NCI-H1417 treated with DMSO at 0.1 percent for 48 hours (cell line): Measurements from ENCODE around the gene MDM2.
A peak's percentile ranks its signal among the peaks of the same experiment; 100 is the strongest.

Source experiments
- DNase-seq: peaks from one replicate; lab custom pipeline; 2025; lab: John Stamatoyannopoulos, UW

MDM2 gene

GRCh38 chr12:68807576-68808387 lies at the start of gene MDM2:
Gene MDM2 (plus strand): TSS chr12:68808177. CDS start chr12:68808478, 301 bp downstream.
- DNase-seq = peak; percentile 87

- no peak for DNase-seq
Measured at GRCh38 chr12:68759852-68760251, 48.1 kb upstream of the MDM2 start.

GRCh38 chr12:68760806-68761441 lies 47.1 kb upstream of the MDM2 start:
- DNase-seq = no peak

GRCh38 chr12:68761442-68761812 lies 46.5 kb upstream of the MDM2 start:
- no peak for DNase-seq

GRCh38 chr12:68761901-68762630 lies 45.9 kb upstream of the MDM2 start:
- DNase-seq = no peak

- no peak for DNase-seq
Measured at GRCh38 chr12:68762691-68763090, 45.3 kb upstream of the MDM2 start.

GRCh38 chr12:68765696-68766095 lies 42.3 kb upstream of the MDM2 start:
- DNase-seq = no peak

- DNase-seq = no peak
Measured at GRCh38 chr12:68766646-68767045, 41.3 kb upstream of the MDM2 start.

GRCh38 chr12:68767191-68767590 lies 40.8 kb upstream of the MDM2 start:
- DNase-seq = no peak

GRCh38 chr12:68768431-68768939 lies 39.5 kb upstream of the MDM2 start:
- DNase-seq = no peak

GRCh38 chr12:68769941-68770340 lies 38.0 kb upstream of the MDM2 start:
- DNase-seq = no peak

- DNase-seq = no peak
Measured at GRCh38 chr12:68771223-68771925, 36.6 kb upstream of the MDM2 start.

- no peak for DNase-seq
Measured at GRCh38 chr12:68772714-68773113, 35.3 kb upstream of the MDM2 start.

GRCh38 chr12:68773582-68773981 lies 34.4 kb upstream of the MDM2 start:
- DNase-seq = no peak

- no peak for DNase-seq
Measured at GRCh38 chr12:68775121-68775630, 32.8 kb upstream of the MDM2 start.

GRCh38 chr12:68776976-68777610 lies 30.9 kb upstream of the MDM2 start:
- DNase-seq = no peak

- no peak for DNase-seq
Measured at GRCh38 chr12:68779280-68779679, 28.7 kb upstream of the MDM2 start.

GRCh38 chr12:68780731-68781130 lies 27.2 kb upstream of the MDM2 start:
- no peak for DNase-seq

GRCh38 chr12:68781728-68782127 lies 26.2 kb upstream of the MDM2 start:
- no peak for DNase-seq

- DNase-seq = no peak
Measured at GRCh38 chr12:68784015-68784414, 24.0 kb upstream of the MDM2 start.

GRCh38 chr12:68785358-68785757 lies 22.6 kb upstream of the MDM2 start:
- DNase-seq = no peak
